SK-N-SH (cell line): ENCODE results near the gene CEBPB. TPM values are rescaled to one million over a fixed set of nuclear protein-coding genes. Genes with fewer than 3 reads are reported as not detected.

Experiments used
- CTCF ChIA-PET: fragments of 300-600, 350-600 bp; formaldehyde crosslinking; extraction: SDS; loops from one replicate; lab custom pipeline; 2021; lab: Yijun Ruan, JAX
- POLR2A ChIA-PET: fragments of 350-600 bp; sonication (Branson Sonifier 250); formaldehyde crosslinking; extraction: SDS; loops from one replicate; lab custom pipeline; 2020; ENCODE audit warnings: antibody characterized with exemption, inconsistent platforms; lab: Yijun Ruan, JAX
- DNase-seq: peaks from one replicate; pipeline ENCODE4 v3.0.0; 2012
- H2AFZ ChIP-seq: fragments of 200-600 bp; sonication (generic); 2 replicates; pipeline ENCODE4 v1.8.1; 2016; ENCODE audit warnings: antibody characterized with exemption, mild to moderate bottlenecking, low read depth
- H3F3A ChIP-seq: fragments of 200-600 bp; sonication (generic); replicated peaks from 2 replicates; pipeline ENCODE3; 2016; ENCODE audit warnings: antibody characterized with exemption, mild to moderate bottlenecking; ENCODE audit not compliant: insufficient read depth
- H3K27ac ChIP-seq, 2 experiments: fragments of 200-500 bp in 1 of 2; fragments of 200-600 bp in 1 of 2; sonication (Bioruptor generic) in 1 of 2; sonication (generic), shearing (Covaris generic) in 1 of 2; 2 replicates each; pipeline versions ENCODE4 v1.5.1 to v1.6.1; 2014 to 2016; ENCODE audit warnings: low read depth in 2 of 2, inconsistent platforms in 1 of 2, low read length in 1 of 2, mild to moderate bottlenecking in 1 of 2, mixed read lengths in 1 of 2
- H3K27me3 ChIP-seq: fragments of 200-600 bp; sonication (generic), shearing (Covaris generic); 2 replicates; pipeline ENCODE4 v1.6.1; 2016; ENCODE audit warnings: mixed run types; ENCODE audit not compliant: insufficient read depth
- H3K36me3 ChIP-seq, 2 experiments: fragments of 200-500 bp in 1 of 2; fragments of 200-600 bp in 1 of 2; sonication (Bioruptor generic) in 1 of 2; sonication (generic) in 1 of 2; replicated peaks in 1 of 2; 2 replicates each; pipeline versions ENCODE3 to v1.5.1; 2014 to 2016; ENCODE audit warnings: low read length in 1 of 2, mild to moderate bottlenecking in 1 of 2; ENCODE audit not compliant: insufficient read depth in 2 of 2, control insufficient read depth in 1 of 2
- H3K4me1 ChIP-seq, 2 experiments: fragments of 200-500 bp in 1 of 2; fragments of 200-600 bp in 1 of 2; sonication (Bioruptor generic) in 1 of 2; sonication (generic), shearing (Covaris generic) in 1 of 2; 2 replicates each; pipeline versions ENCODE4 v1.5.1 to v1.6.1; 2014 to 2016; ENCODE audit warnings: low read depth in 1 of 2, low read length in 1 of 2, mixed run types in 1 of 2; ENCODE audit not compliant: insufficient read depth in 2 of 2, control insufficient read depth in 1 of 2
- H3K4me2 ChIP-seq: fragments of 200-600 bp; sonication (generic), shearing (Covaris generic); 2 replicates; pipeline ENCODE4 v1.6.1; 2017; ENCODE audit warnings: mixed run types
- H3K4me3 ChIP-seq, 2 experiments: fragments of 200-500 bp in 1 of 2; fragments of 200-600 bp in 1 of 2; sonication (Bioruptor generic) in 1 of 2; sonication (generic), shearing (Covaris generic) in 1 of 2; 2 replicates each; pipeline versions ENCODE4 v1.5.1 to v1.8.1; 2014 to 2016; ENCODE audit warnings: low read depth in 2 of 2, inconsistent platforms in 1 of 2, low read length in 1 of 2, mild to moderate bottlenecking in 1 of 2, mixed read lengths in 1 of 2, moderate library complexity in 1 of 2
- H3K79me2 ChIP-seq: fragments of 200-600 bp; sonication (generic); 2 replicates; pipeline ENCODE4 v1.8.1; 2017; ENCODE audit warnings: mild to moderate bottlenecking; ENCODE audit not compliant: insufficient read depth
- H3K9ac ChIP-seq: fragments of 200-600 bp; sonication (generic); 2 replicates; pipeline ENCODE4 v1.6.1; 2017; ENCODE audit warnings: mixed run types
- H3K9me2 ChIP-seq: fragments of 200-600 bp; sonication (generic); 2 replicates; pipeline ENCODE4 v1.6.1; 2017; ENCODE audit warnings: mixed run types
- H3K9me3 ChIP-seq: fragments of 200-600 bp; sonication (generic); 2 replicates; pipeline ENCODE4 v1.6.1; 2017; ENCODE audit warnings: mixed run types, mild to moderate bottlenecking, moderate library complexity
- H4K20me1 ChIP-seq: fragments of 200-600 bp; sonication (generic); 2 replicates; pipeline ENCODE4 v1.6.1; 2017; ENCODE audit warnings: mild to moderate bottlenecking, mixed run types; ENCODE audit not compliant: insufficient read depth
- CHD2 ChIP-seq: fragments of 150-350 bp; IDR thresholded peaks from 2 replicates; pipeline ENCODE4 v1.6.1; 2018; ENCODE audit warnings: low read length; ENCODE audit not compliant: partially characterized antibody
- ELF1 ChIP-seq: IDR thresholded peaks from 2 replicates; pipeline ENCODE4 v1.4.0; 2012
- FOSL2 ChIP-seq: IDR thresholded peaks from 2 replicates; pipeline ENCODE4 v1.4.0; 2012; ENCODE audit warnings: low read depth, mild to moderate bottlenecking, moderate library complexity, borderline replicate concordance
- GATA2 ChIP-seq: sonication (generic); formaldehyde crosslinking; IDR thresholded peaks from 2 replicates; pipeline ENCODE4 v1.5.0; 2020; ENCODE audit warnings: mild to moderate bottlenecking, missing genetic modification reagents
- MEF2A ChIP-seq: IDR thresholded peaks from 2 replicates; pipeline ENCODE4 v1.4.0; 2012; ENCODE audit warnings: low read depth, borderline replicate concordance
- POLR2AphosphoS5 ChIP-seq: IDR thresholded peaks from 2 replicates; pipeline ENCODE4 v1.6.1; 2012; ENCODE audit warnings: low read depth, low read length
- REST ChIP-seq: IDR thresholded peaks from 2 replicates; pipeline ENCODE4 v1.6.1; 2012; ENCODE audit warnings: mild to moderate bottlenecking, low read depth, low read length, moderate library complexity
- RFX5 ChIP-seq: IDR thresholded peaks from 2 replicates; pipeline ENCODE4 v1.6.1; 2012; ENCODE audit warnings: mild to moderate bottlenecking, improper control_type of control experiment, low read length
- RXRA ChIP-seq: IDR thresholded peaks from 2 replicates; pipeline ENCODE4 v1.4.0; 2012; ENCODE audit warnings: low read depth, mild to moderate bottlenecking, borderline replicate concordance
- SIN3A ChIP-seq: IDR thresholded peaks from 2 replicates; pipeline ENCODE4 v1.6.1; 2012; ENCODE audit warnings: low read depth, mild to moderate bottlenecking, low read length, moderate library complexity, borderline replicate concordance
- TEAD4 ChIP-seq: IDR thresholded peaks from 2 replicates; pipeline ENCODE4 v1.4.0; 2012; ENCODE audit warnings: mild to moderate bottlenecking, borderline replicate concordance; ENCODE audit not compliant: insufficient read depth
- YY1 ChIP-seq: IDR thresholded peaks from 2 replicates; pipeline ENCODE4 v1.4.0; 2012; ENCODE audit warnings: low read depth, mild to moderate bottlenecking
- WGBS: methylation state at CpG from one replicate; pipeline ENCODE4 v1.1.6; 2017; ENCODE audit warnings: low lambda C conversion rate; 5-methylcytosine and 5-hydroxymethylcytosine counted together
- polyA plus RNA-seq, 3 experiments: library from polyadenylated mRNA; depleted of rRNA; stranded (reverse); fragments of >200 nt; gene quantifications; 2 replicates each; pipeline ENCODE4 v1.2.3, GENCODE V29; 2012
- TF ChIP-seq, protein P1 (sequence below): IDR thresholded peaks from 2 replicates; pipeline ENCODE4 v1.4.0; 2012; ENCODE audit warnings: low read depth, borderline replicate concordance
- TF ChIP-seq, protein P2 (sequence below): fragments of 150-350 bp; IDR thresholded peaks from 2 replicates; pipeline ENCODE4 v1.6.1; 2016; ENCODE audit warnings: mild to moderate bottlenecking, low read depth, low read length
- TF ChIP-seq, protein P3 (sequence below): IDR thresholded peaks from 2 replicates; pipeline ENCODE4 v1.4.0; 2012; ENCODE audit warnings: low read depth
- TF ChIP-seq, protein P4 (sequence below): IDR thresholded peaks from 2 replicates; pipeline ENCODE4; 2012

The CEBPB gene
- polyA plus RNA-seq, 1 of the 3 experiments (the other 2 are of a cell fraction) = 14.7 TPM

- Histone ChIP-seq H3K9ac (0 out of 2 replicates have a peak overlapping the region, but pooled peaks have one; percentile 94), H2AFZ (no peak overlapping the region), H3F3A (peaks cover 3% of the 10 kb centered on the region), H3K9me3 (no peaks in the 10 kb centered on the region), H3K27me3 (no peaks in the 10 kb centered on the region), H3K79me2 (peaks cover 37% of the 10 kb centered on the region), H3K36me3 (peaks cover 0 to 8% of the 10 kb centered on the region in 2 experiments), H3K9me2 (no peaks in the 10 kb centered on the region), H3K4me2 (peak overlapping the region; percentile 92; the same call in 1 of the 2 replicates), H3K4me1 (peaks cover 4 to 19% of the 10 kb centered on the region in 2 experiments; a peak in 3 of 4 replicates), H4K20me1 (peaks cover 32% of the 10 kb centered on the region), H3K4me3 (no peak overlapping the region; a peak in 1 of 4 replicates), H3K27ac (no peak overlapping the region)
- DNase-seq = no peak
- CTCF ChIA-PET = interaction anchor here (1.1 kb wide), 2 partner anchors 185 to 270 kb away, joined by 3 read pairs; no protein-coding TSS in a partner anchor
- TF ChIP-seq SIN3A (no peak), RXRA (no peak), ELF1 (no peak), YY1 (no peak), GATA2 (CRISPR knock-in tag) (no peak), POLR2AphosphoS5 (no peak), RFX5 (no peak), REST (no peak), CHD2 (no peak), TEAD4 (no peak), MEF2A (no peak), FOSL2 (no peak)
- TF ChIP-seq, protein P1, sequence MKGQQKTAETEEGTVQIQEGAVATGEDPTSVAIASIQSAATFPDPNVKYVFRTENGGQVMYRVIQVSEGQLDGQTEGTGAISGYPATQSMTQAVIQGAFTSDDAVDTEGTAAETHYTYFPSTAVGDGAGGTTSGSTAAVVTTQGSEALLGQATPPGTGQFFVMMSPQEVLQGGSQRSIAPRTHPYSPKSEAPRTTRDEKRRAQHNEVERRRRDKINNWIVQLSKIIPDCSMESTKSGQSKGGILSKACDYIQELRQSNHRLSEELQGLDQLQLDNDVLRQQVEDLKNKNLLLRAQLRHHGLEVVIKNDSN = no peak
- TF ChIP-seq, protein P2, sequence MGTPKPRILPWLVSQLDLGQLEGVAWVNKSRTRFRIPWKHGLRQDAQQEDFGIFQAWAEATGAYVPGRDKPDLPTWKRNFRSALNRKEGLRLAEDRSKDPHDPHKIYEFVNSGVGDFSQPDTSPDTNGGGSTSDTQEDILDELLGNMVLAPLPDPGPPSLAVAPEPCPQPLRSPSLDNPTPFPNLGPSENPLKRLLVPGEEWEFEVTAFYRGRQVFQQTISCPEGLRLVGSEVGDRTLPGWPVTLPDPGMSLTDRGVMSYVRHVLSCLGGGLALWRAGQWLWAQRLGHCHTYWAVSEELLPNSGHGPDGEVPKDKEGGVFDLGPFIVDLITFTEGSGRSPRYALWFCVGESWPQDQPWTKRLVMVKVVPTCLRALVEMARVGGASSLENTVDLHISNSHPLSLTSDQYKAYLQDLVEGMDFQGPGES = no peak
- TF ChIP-seq, protein P3, sequence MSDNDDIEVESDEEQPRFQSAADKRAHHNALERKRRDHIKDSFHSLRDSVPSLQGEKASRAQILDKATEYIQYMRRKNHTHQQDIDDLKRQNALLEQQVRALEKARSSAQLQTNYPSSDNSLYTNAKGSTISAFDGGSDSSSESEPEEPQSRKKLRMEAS = no peak
- TF ChIP-seq, protein P4, sequence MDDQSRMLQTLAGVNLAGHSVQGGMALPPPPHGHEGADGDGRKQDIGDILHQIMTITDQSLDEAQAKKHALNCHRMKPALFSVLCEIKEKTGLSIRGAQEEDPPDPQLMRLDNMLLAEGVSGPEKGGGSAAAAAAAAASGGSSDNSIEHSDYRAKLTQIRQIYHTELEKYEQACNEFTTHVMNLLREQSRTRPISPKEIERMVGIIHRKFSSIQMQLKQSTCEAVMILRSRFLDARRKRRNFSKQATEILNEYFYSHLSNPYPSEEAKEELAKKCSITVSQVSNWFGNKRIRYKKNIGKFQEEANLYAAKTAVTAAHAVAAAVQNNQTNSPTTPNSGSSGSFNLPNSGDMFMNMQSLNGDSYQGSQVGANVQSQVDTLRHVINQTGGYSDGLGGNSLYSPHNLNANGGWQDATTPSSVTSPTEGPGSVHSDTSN = no peak
- WGBS = 81% methylated on average over 6 of the region's 7 CpGs
- POLR2A ChIA-PET = no interaction called here
These were observed 3.8 kb downstream of the CEBPB start for GRCh38 chr20:50194422-50194830.
